AG08396 (cell line): Measurements from ENCODE around the gene TGFBR3.

Source experiments
- DNase-seq: peaks from one replicate; pipeline ENCODE4 v3.0.0; 2012; ENCODE audit warnings: low spot score, mixed read lengths

Gene TGFBR3

GRCh38 chr1:91799159-91799558 lies 86.8 kb downstream of the TGFBR3 start:
- no peak for DNase-seq

- no peak for DNase-seq
Measured at GRCh38 chr1:91798740-91799139, 87.2 kb downstream of the TGFBR3 start.

- DNase-seq = no peak
Measured at GRCh38 chr1:91798241-91798648, 87.7 kb downstream of the TGFBR3 start.

GRCh38 chr1:91797164-91797563 lies 88.8 kb downstream of the TGFBR3 start:
- DNase-seq = no peak

- DNase-seq = no peak
Measured at GRCh38 chr1:91796390-91796654, 89.6 kb downstream of the TGFBR3 start.

- DNase-seq = no peak
Measured at GRCh38 chr1:91795591-91796389, 90.2 kb downstream of the TGFBR3 start.

- DNase-seq = no peak
Measured at GRCh38 chr1:91793877-91794276, 92.1 kb downstream of the TGFBR3 start.

- no peak for DNase-seq
Measured at GRCh38 chr1:91793189-91793588, 92.8 kb downstream of the TGFBR3 start.

GRCh38 chr1:91792489-91793071 lies 93.4 kb downstream of the TGFBR3 start:
- DNase-seq = no peak

GRCh38 chr1:91791691-91792488 lies 94.1 kb downstream of the TGFBR3 start:
- no peak for DNase-seq

- no peak for DNase-seq
Measured at GRCh38 chr1:91791103-91791502, 94.8 kb downstream of the TGFBR3 start.

GRCh38 chr1:91790392-91790791 lies 95.6 kb downstream of the TGFBR3 start:
- no peak for DNase-seq

GRCh38 chr1:91789273-91789997 lies 96.5 kb downstream of the TGFBR3 start:
- no peak for DNase-seq

GRCh38 chr1:91787919-91788318 lies 98.0 kb downstream of the TGFBR3 start:
- no peak for DNase-seq

- DNase-seq = no peak
Measured at GRCh38 chr1:91784616-91785015, 101.3 kb downstream of the TGFBR3 start.

GRCh38 chr1:91784191-91784590 lies 101.8 kb downstream of the TGFBR3 start:
- no peak for DNase-seq

GRCh38 chr1:91783423-91784170 lies 102.4 kb downstream of the TGFBR3 start:
- no peak for DNase-seq

GRCh38 chr1:91781901-91782622 lies 103.9 kb downstream of the TGFBR3 start:
- no peak for DNase-seq

GRCh38 chr1:91781371-91781825 lies 104.6 kb downstream of the TGFBR3 start:
- DNase-seq = no peak

- DNase-seq = no peak
Measured at GRCh38 chr1:91779548-91780021, 106.4 kb downstream of the TGFBR3 start.

- no peak for DNase-seq
Measured at GRCh38 chr1:91778964-91779363, 107.0 kb downstream of the TGFBR3 start.
